ENCODE data around the gene MANF. TPM values are rescaled to one million over a fixed set of nuclear protein-coding genes. Genes with fewer than 3 reads are reported as not detected.

The MANF gene
- total and polyA plus RNA-seq, 7 donors, result 12.2 to 138 (median 21.0) TPM

- no peaks in the 10 kb centered on the region for H3K36me3 ChIP-seq
- no peak overlapping the region for H3K4me3 ChIP-seq
- peaks cover 0 to 11% (median 10%) of the 10 kb centered on the region in 4 donors for H3K4me1 ChIP-seq
- no peak for DNase-seq
- TF ChIP-seq POLR2A (IDR thresholded peaks at IDR 0.05), result no peak
- no peak for TF ChIP-seq POLR2AphosphoS5 (IDR thresholded peaks at IDR 0.05)
- no peak for TF ChIP-seq CTCF (IDR thresholded peaks at IDR 0.05)
- no peak for TF ChIP-seq EP300 (IDR thresholded peaks at IDR 0.05)
- intact Hi-C loops (cut with DNase I), result loop anchor here (10.0 kb wide), 2 partner anchors 705 to 1055 kb away; partner anchors contain the start of genes DOCK3, HYAL2 and TUSC2
- 72 to 90% methylated on average over 8 of the region's 8 CpGs for WGBS, 2 donors
- H3K27me3 ChIP-seq, result no peaks in the 10 kb centered on the region
- no peak overlapping the region for H3K27ac ChIP-seq
- H3K9me3 ChIP-seq, result no peaks in the 10 kb centered on the region
Observed at GRCh38 chr3:51379746-51380455, 5.2 kb upstream of the MANF start.

- TF ChIP-seq CTCF (IDR thresholded peaks at IDR 0.05) (no peak), EP300 (IDR thresholded peaks at IDR 0.05) (no peak), POLR2A (IDR thresholded peaks at IDR 0.05) (no peak), POLR2AphosphoS5 (IDR thresholded peaks at IDR 0.05) (no peak)
- Histone ChIP-seq H3K9me3 (no peaks in the 10 kb centered on the region), H3K4me3 (no peak overlapping the region), H3K4me1 (peaks cover 0 to 14% (median 13%) of the 10 kb centered on the region in 4 donors), H3K36me3 (no peaks in the 10 kb centered on the region), H3K27ac (no peak overlapping the region), H3K27me3 (no peaks in the 10 kb centered on the region)
- 88 to 89% methylated on average over 15 of the region's 15 CpGs for WGBS, 2 donors
- no peak for DNase-seq
- intact Hi-C loops (cut with DNase I), result loop anchor here (10.0 kb wide), 2 partner anchors 706 to 1056 kb away; partner anchors contain the start of genes DOCK3, HYAL2 and TUSC2
Observed at GRCh38 chr3:51380601-51381332, 4.3 kb upstream of the MANF start.

GRCh38 chr3:51381333-51381705, 3.8 kb upstream of the MANF start:
- intact Hi-C loops (cut with DNase I), result loop anchor here (10.0 kb wide), 2 partner anchors 707 to 1057 kb away; partner anchors contain the start of genes DOCK3, HYAL2 and TUSC2
- WGBS, 2 donors, result 94 to 95% methylated on average over 18 of the region's 18 CpGs
- Histone ChIP-seq H3K9me3 (no peaks in the 10 kb centered on the region), H3K27ac (no peak overlapping the region), H3K36me3 (no peaks in the 10 kb centered on the region), H3K4me1 (peaks cover 0 to 20% (median 18%) of the 10 kb centered on the region in 4 donors), H3K27me3 (no peaks in the 10 kb centered on the region), H3K4me3 (no peak overlapping the region)
- no peak for DNase-seq
- TF ChIP-seq CTCF (IDR thresholded peaks at IDR 0.05) (no peak), EP300 (IDR thresholded peaks at IDR 0.05) (no peak), POLR2AphosphoS5 (IDR thresholded peaks at IDR 0.05) (no peak), POLR2A (IDR thresholded peaks at IDR 0.05) (no peak)

- Histone ChIP-seq H3K9me3 (no peaks in the 10 kb centered on the region), H3K36me3 (peaks cover 0 to under 1% (median 0%) of the 10 kb centered on the region in 4 donors), H3K27me3 (no peaks in the 10 kb centered on the region), H3K4me3 (no peak overlapping the region), H3K27ac (no peak overlapping the region), H3K4me1 (peaks cover 0 to 28% (median 27%) of the 10 kb centered on the region in 4 donors)
- WGBS, 2 donors, result 95 to 96% methylated on average over 4 of the region's 4 CpGs
- intact Hi-C loops (cut with DNase I), result loop anchor here (10.0 kb wide), 2 partner anchors 707 to 1057 kb away; partner anchors contain the start of genes DOCK3, HYAL2 and TUSC2
- TF ChIP-seq POLR2AphosphoS5 (IDR thresholded peaks at IDR 0.05) (no peak), EP300 (IDR thresholded peaks at IDR 0.05) (no peak), CTCF (IDR thresholded peaks at IDR 0.05) (no peak), POLR2A (IDR thresholded peaks at IDR 0.05) (no peak)
- no peak for DNase-seq
Observed at GRCh38 chr3:51382076-51382745, 2.9 kb upstream of the MANF start.

Measured in sigmoid colon (tissue), 7 donors.